NB4 (cell line): ENCODE measurements around the gene GRK2.
"Not testable (repeated sequence)": the region's sequence is repeated elsewhere in the genome, so short reads cannot be mapped to it uniquely, and the experiment has no call there.

ENCODE experiments used
- MYC ChIP-seq: IDR thresholded peaks from 2 replicates; pipeline ENCODE4 v1.6.1; 2011; ENCODE audit warnings: low read depth, low read length
- POLR2A ChIP-seq: IDR thresholded peaks from 2 replicates; pipeline ENCODE4 v1.6.1; 2011; ENCODE audit warnings: mild to moderate bottlenecking; ENCODE audit not compliant: insufficient read length; ENCODE audit errors: extremely low read depth
- TF ChIP-seq, protein P1 (sequence below): IDR thresholded peaks from one replicate; pipeline ENCODE4 v1.5.1; 2012; ENCODE audit warnings: low read depth, low read length

DNA sequence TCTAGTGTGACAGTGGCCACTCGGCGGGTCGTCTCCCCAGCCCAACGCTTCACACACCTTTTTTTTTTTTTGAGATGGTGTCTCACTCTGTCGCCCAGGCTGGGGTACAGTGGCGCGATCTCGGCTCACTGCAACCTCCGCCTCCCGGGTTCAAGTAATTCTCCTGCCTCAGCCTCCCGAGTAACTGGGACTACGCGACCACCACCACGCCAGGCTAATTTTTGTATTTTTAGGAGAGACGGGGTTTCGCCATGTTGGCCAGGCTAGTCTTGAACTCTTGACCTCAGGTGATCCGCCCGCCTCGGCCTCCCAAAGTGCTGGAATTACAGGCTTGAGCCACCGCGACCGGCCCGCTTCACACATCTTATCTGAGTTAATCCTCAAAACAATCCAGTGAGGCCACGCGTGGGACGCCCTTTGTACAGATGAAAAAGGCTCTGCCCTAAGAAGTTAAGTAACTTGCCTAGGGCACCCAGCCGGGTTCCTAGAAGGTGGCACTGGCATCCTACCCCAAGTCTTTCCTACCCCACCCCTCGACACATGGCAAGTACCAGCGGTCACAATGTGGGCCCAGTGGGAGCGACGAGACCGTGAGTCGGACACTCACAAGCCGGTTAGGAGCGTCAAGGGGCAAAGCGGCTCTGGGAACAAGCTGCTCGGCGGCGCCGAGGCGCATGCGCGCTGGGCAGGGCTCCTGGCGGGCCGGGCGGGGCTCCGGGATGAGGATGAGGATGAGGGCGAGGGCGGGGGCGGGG, 5.2 kb upstream of the GRK2 start:
- TF ChIP-seq, protein P1, sequence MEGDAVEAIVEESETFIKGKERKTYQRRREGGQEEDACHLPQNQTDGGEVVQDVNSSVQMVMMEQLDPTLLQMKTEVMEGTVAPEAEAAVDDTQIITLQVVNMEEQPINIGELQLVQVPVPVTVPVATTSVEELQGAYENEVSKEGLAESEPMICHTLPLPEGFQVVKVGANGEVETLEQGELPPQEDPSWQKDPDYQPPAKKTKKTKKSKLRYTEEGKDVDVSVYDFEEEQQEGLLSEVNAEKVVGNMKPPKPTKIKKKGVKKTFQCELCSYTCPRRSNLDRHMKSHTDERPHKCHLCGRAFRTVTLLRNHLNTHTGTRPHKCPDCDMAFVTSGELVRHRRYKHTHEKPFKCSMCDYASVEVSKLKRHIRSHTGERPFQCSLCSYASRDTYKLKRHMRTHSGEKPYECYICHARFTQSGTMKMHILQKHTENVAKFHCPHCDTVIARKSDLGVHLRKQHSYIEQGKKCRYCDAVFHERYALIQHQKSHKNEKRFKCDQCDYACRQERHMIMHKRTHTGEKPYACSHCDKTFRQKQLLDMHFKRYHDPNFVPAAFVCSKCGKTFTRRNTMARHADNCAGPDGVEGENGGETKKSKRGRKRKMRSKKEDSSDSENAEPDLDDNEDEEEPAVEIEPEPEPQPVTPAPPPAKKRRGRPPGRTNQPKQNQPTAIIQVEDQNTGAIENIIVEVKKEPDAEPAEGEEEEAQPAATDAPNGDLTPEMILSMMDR = not testable (repeated sequence)
- not testable (repeated sequence) for TF ChIP-seq POLR2A, MYC
